Measurements from ENCODE around the gene PRPF19. TPM values are rescaled to one million over a fixed set of nuclear protein-coding genes. Genes with fewer than 3 reads are reported as not detected.
A peak's percentile ranks its signal among the peaks of the same experiment; 100 is the strongest.

The PRPF19 gene
- total and polyA plus RNA-seq, 9 of the 15 experiments (the other 6 are each of a cell fraction or from before 2014, with no cell fraction given) = 9.4 to 212 (median 73.2) TPM

- TF ChIP-seq ZBTB11 (CRISPR knock-in tag; IDR thresholded peaks at IDR 0.05) (no peak), SPI1 (IDR thresholded peaks at IDR 0.05; ENCODE audit: borderline replicate concordance, low read depth, low read length) (no peak), ZNF655 (CRISPR knock-in tag; IDR thresholded peaks at IDR 0.05) (no peak), ZNF140 (CRISPR knock-in tag; IDR thresholded peaks at IDR 0.05) (no peak), FOXO4 (CRISPR knock-in tag; IDR thresholded peaks at IDR 0.05) (no peak), RBM22 (IDR thresholded peaks at IDR 0.05; ENCODE audit: low read depth, low read length, poor library complexity, severe bottlenecking) (no peak), NR2C1 (IDR thresholded peaks at IDR 0.05) (no peak), NR2C1 (tag; IDR thresholded peaks at IDR 0.05) (no peak), EP400 (IDR thresholded peaks at IDR 0.05) (no peak), ZNF347 (CRISPR knock-in tag; IDR thresholded peaks at IDR 0.05; ENCODE audit: low read depth) (no peak), CSDE1 (IDR thresholded peaks at IDR 0.05) (no peak), ZKSCAN1 (IDR thresholded peaks at IDR 0.05; ENCODE audit: low read depth, low read length) (no peak), MEF2D (tag; conservative IDR thresholded peaks at IDR 0.05; ENCODE audit: low read depth) (no peak), RBFOX2 (IDR thresholded peaks at IDR 0.05; ENCODE audit: low read depth, low read length) (peak; percentile 39; the same call in 1 of the 2 replicates), BCLAF1 (IDR thresholded peaks at IDR 0.05; ENCODE audit: borderline replicate concordance in 1 of 2, control insufficient read depth in 1 of 2, low read depth in 2 of 2, low read length in 1 of 2) (0 out of 4 replicates have a peak, but pooled peaks of 1 of the 2 experiments have one; percentile 27), CREM (IDR thresholded peaks at IDR 0.05; ENCODE audit: low read depth) (0 out of 2 replicates have a peak, but pooled peaks have one; percentile 26), TEAD4 (IDR thresholded peaks at IDR 0.05; ENCODE audit: low read length) (no peak), TEAD4 (CRISPR knock-in tag; IDR thresholded peaks at IDR 0.05; ENCODE audit: borderline replicate concordance) (no peak)
Observed at GRCh38 chr11:60899046-60899936, 7.1 kb downstream of the PRPF19 start (continued).
